HG03175 (cell line): ENCODE measurements around the gene CCDC106.

Experiments used
- ATAC-seq: cut with Tn5 transposase; IDR thresholded peaks from one replicate; pipeline ENCODE4 v1.9.1; 2021; ENCODE audit warnings: mild to moderate bottlenecking, moderate library complexity; ENCODE audit not compliant: unreplicated experiment

Gene CCDC106

DNA sequence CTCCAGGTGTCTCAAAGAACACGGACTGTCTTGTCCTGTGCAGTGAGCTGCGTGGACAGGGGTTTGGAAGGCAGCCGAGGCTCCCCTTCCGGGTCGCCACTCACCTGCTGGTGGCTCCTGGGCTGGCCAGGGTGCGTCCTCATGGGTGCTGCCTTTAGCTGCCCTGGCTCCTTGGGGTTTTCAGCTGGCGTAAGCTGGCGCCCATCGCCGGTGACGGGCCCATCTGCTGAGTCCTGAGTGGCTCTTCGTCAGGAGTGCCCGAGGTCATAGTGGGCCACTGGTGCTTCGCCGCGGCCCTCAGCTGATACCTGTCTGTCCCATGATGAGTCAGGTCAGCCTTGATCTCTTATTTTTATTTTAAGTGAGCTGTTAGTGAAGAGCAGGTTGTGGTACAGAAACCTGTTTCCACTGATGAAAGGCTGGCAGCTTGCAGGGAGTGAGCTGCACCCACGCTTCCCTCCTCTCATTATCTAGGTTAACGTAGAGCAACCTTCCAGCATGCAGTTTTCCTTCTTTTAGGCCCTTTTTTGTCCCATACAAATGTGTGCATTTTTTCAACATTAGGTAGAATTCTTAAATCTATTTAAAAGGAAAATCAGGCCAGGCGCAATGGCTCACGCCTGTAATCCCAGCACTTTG, 45.4 kb downstream of the CCDC106 start:
- no peak for ATAC-seq

DNA sequence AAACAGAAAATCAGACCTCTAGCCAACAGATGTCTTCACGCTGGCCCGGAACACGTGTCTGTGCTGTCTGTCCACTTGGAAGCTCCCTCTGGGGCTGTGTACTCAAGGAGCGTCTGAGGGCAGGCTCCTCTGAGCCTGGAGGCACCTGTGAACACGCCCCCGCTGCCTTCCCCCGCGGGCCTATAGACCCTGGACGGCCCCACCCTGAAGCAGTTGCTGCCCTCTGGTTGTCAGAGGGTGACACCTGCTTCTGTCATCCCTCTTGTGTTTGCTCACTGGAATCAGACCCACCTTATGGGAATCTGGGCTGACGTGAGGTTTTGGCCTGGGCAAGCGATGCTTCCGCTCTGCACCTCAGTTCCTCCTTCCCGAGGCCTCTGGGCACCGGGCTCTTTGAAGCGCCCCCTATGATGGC, 46.2 kb downstream of the CCDC106 start:
- ATAC-seq = no peak

DNA sequence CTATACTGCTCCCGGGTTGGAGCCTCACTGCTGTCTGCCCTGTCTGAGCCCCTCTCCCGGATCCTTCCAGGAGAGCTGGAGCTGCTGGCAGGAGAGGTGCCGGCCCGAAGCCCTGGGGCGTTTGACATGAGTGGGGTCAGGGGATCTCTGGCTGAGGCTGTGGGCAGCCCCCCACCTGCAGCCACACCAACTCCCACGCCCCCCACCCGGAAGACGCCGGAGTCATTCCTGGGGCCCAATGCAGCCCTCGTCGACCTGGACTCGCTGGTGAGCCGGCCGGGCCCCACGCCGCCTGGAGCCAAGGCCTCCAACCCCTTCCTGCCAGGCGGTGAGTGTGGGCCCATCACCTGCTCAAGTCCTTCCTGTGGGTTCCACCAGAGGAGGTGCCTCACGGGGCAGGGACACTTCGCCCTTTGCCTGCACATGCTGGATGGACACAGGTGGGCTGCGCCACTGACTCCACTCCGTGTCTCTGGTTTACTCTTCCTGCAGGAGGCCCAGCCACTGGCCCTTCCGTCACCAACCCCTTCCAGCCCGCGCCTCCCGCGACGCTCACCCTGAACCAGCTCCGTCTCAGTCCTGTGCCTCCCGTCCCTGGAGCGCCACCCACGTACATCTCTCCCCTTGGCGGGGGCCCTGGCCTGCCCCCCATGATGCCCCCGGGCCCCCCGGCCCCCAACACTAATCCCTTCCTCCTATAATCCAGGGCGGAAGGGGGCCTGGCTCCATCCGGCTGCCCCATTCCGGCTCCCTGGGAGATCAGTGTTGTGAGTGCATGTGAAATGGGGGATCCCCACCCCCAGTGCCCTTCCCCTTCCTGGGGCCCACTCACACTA, 46.9 kb downstream of the CCDC106 start:
- ATAC-seq = no peak

DNA sequence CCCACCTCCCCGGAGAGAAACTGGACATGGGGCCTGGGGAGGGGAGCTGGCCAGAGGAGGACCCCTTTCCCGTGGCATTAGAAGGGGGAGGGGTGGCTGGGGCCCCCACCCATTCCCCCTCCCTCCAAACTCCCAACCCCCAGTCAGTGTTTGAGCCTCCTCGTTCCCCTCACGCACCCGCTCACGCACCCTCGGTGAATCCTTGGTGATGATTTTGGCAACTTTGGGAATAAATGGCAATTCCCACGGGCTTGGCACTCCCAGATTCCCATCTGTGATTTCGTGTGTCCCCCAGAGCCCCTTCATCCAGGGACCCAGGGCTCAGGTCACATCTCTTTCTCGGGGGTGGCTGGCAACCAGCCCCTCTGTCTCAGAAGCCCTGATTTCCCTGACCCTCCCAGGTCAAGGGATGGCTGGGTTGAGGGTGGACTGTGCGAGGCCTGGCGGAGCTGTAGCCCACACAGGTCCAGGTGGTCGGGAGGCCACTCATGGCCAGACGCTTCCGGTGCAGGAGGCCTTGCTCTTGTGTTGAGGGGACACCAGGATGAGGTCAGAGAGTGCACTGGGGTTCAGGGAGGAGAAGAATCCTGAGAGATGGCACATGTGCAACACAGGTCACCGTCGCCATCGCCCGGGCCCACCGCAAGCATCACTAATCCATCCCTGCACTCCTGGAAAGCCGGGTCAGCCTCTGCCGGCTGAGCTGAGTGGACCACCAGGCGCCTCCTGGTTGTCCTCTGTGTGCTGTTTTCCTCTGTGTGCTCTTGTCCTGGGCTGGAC, 47.7 kb downstream of the CCDC106 start:
- no peak for ATAC-seq

DNA sequence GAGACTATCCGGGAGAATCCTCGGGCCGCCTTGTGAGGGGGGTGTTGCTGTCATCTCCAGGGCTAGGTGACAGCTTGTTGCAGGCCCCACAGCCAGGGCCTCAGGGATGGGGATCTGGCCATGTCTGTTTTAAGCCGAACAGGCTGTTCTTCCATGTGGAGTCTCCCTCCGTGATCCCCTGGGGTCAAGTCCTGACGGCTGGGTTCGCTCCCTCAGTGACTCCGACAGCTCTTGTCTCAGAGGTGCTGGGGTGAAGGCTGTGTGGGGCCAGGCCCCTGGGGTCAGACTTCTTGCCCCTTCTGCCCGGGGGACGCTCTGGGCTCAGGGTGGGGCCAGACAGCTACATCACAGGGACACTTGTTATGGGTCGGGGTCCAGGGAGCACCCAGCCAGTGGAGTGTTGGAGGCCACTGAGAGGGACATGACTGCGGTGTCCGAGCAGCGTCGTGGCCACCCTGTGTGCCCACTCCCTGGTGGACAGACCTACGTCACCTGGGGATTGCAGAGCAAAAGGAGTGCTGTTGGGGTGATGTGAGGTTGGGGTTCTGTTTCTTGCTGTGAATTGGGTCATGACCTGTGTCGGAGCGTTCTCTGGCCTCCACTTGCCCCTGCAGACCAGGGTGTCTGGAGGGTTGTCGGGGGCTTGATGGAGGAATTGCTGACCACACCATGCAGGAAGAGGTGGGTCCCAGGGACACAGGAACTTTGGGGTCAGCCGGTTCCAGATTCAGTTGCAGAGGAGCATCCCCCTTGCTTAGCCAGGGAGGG, 48.5 kb downstream of the CCDC106 start:
- ATAC-seq = no peak

DNA sequence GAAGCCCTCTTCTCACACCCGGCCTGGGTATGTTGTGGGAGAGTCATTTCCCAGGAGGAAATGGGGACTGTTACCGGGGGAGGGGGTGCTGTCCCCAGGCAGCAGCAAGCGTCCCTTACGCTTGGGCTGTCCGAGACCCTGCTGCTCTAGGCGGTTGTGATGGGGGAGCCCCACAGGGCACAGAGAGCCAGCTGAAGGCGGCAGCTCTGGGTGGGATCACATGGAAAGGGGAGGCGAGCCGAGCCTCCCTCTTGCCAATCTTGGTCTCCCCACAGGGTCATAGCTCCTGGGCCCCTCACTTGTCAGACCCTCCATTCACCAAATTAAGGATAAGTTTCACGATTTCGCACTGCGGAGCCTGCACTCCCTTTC, 49.0 kb downstream of the CCDC106 start:
- no peak for ATAC-seq

DNA sequence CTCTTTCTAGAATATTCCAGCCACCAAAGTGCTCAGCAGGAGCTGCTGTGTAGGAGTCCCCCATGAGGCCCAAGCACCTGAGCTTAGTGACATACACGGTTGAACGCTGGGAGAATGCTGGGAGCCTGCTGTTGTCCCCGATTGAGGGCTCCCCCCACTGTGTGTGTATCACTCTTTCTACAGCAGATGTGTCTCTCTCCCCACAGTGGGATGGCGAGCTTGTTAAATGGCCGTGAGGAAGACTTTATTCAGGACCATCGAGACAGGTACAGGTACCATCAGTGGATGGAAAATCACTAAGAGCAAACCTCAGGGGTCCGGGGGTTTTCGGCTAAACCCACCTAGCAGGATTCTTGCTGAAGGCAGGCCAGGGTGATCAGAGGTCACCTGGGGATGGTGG, 49.7 kb downstream of the CCDC106 start:
- ATAC-seq = no peak

DNA sequence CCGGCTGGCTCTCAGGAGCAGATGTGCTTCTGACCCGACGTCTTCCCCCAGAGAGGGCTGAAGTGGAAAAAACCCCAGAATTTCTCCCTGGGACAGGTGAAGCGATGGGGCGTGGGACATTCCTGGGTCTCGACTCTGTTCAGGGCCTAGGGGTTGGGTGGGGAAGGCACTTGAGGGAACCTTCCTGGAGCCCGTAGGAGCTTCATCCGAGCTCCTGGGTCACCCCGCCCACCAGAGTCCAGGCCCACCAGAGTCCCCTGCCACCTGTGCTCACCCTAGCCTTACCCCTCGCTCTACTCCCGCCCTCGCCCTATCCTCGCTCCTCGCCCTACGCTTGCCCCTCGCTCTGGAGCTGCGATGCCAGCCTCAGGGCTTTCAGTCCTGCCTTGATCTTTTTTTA, 50.2 kb downstream of the CCDC106 start:
- no peak for ATAC-seq

DNA sequence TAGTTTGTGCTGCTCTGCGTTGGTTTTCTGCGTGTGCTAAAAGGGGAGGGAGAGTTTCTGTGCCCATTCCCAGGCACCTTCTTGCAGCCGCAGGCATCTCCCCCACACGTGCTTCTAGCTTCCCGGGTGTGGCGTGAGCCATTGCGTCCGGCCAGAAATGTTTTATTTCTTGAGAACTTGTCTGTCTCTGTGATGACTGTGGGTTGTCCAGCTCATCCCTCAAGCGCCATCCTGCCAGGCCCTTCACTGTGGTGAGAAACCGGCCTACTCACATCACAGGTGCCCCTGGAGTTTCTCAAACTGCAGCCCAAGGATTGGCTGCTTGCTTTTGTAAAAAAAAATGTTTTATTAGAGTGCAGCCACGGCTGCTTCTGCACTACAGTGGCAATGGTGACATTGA, 51.2 kb downstream of the CCDC106 start:
- no peak for ATAC-seq

DNA sequence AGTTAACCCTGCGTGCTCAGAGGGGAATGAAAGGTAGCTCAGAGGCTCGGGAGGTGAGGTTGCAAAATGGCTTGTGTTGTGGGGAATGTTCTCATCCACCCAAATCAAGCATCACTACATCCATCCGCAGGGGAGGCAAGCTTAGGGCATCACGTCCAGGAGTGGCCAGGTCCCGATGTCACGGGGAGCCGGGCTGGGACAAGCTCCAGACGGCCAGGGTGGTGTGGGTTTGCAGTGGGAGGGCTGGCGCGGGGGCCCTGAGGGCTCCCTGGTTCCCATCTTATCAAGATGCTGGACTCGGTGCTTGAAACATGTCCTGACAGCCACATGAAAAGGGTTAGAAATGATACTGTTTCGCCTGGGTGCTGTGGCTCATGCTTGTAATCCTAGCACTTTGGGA, 52.8 kb downstream of the CCDC106 start:
- ATAC-seq = no peak

DNA sequence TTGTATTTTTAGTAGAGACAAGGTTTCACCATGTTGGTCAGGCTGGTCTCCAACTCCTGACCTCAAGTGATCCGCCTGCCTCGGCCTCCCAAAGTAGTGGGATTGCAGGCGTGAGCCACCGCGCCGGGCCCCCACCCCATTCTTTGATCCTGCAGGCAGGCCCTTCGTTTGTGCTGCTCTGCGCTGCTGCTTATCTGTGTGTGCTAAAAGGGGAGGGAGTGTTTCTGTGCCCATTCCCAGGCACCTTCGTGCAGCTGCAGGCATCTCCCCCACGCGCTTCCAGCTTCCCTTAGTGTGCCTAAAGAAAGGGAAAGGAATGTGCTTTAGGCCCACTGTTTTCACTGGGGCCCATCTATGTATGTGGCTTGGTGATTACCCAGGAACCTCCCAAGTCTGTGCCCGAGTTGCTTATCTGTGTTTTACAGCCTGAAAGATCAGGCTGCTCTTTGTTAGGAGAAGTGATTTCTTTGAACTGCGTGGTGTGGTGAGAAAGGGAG, 54.2 kb downstream of the CCDC106 start:
- no peak for ATAC-seq
